CD14-positive monocyte (primary cell): Measurements from ENCODE around the gene GOSR2. TPM values are rescaled to one million over a fixed set of nuclear protein-coding genes. Genes with fewer than 3 reads are reported as not detected.
"Not testable (repeated sequence)": the region's sequence is repeated elsewhere in the genome, so short reads cannot be mapped to it uniquely, and the experiment has no call there.

Experiments
- DNase-seq, 3 donors: peaks; one replicate each; pipeline ENCODE4 v3.0.0-alpha.2; 2011 to 2022
- H2AFZ ChIP-seq: 2 replicates; pipeline ENCODE4 v1.6.0; 2012; ENCODE audit warnings: mild to moderate bottlenecking, low read depth, low read length, inconsistent platforms; ENCODE audit not compliant: insufficient read depth, poor library complexity, severe bottlenecking
- H3K27ac ChIP-seq, 2 donors: 1 replicate in 1 of 2; 2 replicates in 1 of 2; pipeline ENCODE4 v1.5.1; 2012 to 2013; ENCODE audit warnings: low read length in 2 of 2, control low read depth in 1 of 2, inconsistent platforms in 1 of 2, low read depth in 1 of 2, mild to moderate bottlenecking in 1 of 2
- H3K27me3 ChIP-seq, 2 donors: one replicate each; pipeline versions ENCODE4 v1.6.0 to v1.6.1; 2011 to 2013; ENCODE audit warnings: low read length in 2 of 2; ENCODE audit not compliant: control insufficient read depth in 2 of 2, insufficient read depth in 2 of 2
- H3K36me3 ChIP-seq, 2 donors: replicated peaks in 1 of 2; 1 replicate in 1 of 2; 2 replicates in 1 of 2; pipeline versions ENCODE4 v1.5.1 to v1.6.1; 2012 to 2013; ENCODE audit warnings: low read length in 2 of 2, control low read depth in 1 of 2, inconsistent platforms in 1 of 2, mild to moderate bottlenecking in 1 of 2; ENCODE audit not compliant: insufficient read depth in 2 of 2, control insufficient read depth in 1 of 2
- H3K4me1 ChIP-seq, 2 donors: 1 replicate in 1 of 2; 2 replicates in 1 of 2; pipeline versions ENCODE4 v1.5.1 to v1.6.1; 2012 to 2013; ENCODE audit warnings: low read length in 2 of 2, control low read depth in 1 of 2, inconsistent platforms in 1 of 2, mild to moderate bottlenecking in 1 of 2, moderate library complexity in 1 of 2; ENCODE audit not compliant: insufficient read depth in 2 of 2, control insufficient read depth in 1 of 2
- H3K4me2 ChIP-seq: replicated peaks from 2 replicates; pipeline ENCODE3; 2012; ENCODE audit warnings: low read length, moderate library complexity, mild to moderate bottlenecking; ENCODE audit not compliant: poor library complexity, severe bottlenecking; ENCODE audit errors: extremely low read depth
- H3K4me3 ChIP-seq, 3 experiments: fragments of 200-600 bp in 1 of 3; sonication (generic) in 1 of 3; replicated peaks in 1 of 3; 1 replicate in 2 of 3; 2 replicates in 1 of 3; pipeline ENCODE4 v1.5.1; 2011 to 2013; ENCODE audit warnings: low read length in 3 of 3, mild to moderate bottlenecking in 3 of 3, control low read depth in 2 of 3, low read depth in 2 of 3, inconsistent platforms in 1 of 3, moderate library complexity in 1 of 3
- H3K79me2 ChIP-seq: 2 replicates; pipeline ENCODE4 v1.6.0; 2012; ENCODE audit warnings: mild to moderate bottlenecking, control low read depth, inconsistent platforms, low read length, moderate library complexity; ENCODE audit not compliant: insufficient read depth
- H3K9ac ChIP-seq: 2 replicates; pipeline ENCODE4 v1.6.0; 2017; ENCODE audit warnings: low read length, mild to moderate bottlenecking; ENCODE audit not compliant: insufficient read depth, poor library complexity, severe bottlenecking
- H3K9me3 ChIP-seq, 2 donors: replicated peaks in 1 of 2; 1 replicate in 1 of 2; 2 replicates in 1 of 2; pipeline versions ENCODE4 v1.5.1 to v1.6.1; 2012 to 2013; ENCODE audit warnings: low read length in 2 of 2, control low read depth in 1 of 2; ENCODE audit not compliant: control insufficient read depth in 1 of 2, insufficient read depth in 1 of 2
- H4K20me1 ChIP-seq: 2 replicates; pipeline ENCODE4 v1.6.0; 2012; ENCODE audit warnings: mild to moderate bottlenecking, low read length, control low read depth, moderate library complexity; ENCODE audit not compliant: insufficient read depth
- H3K27ac Mint-ChIP-seq, 7 donors: one replicate each; pipeline ENCODE4 v1.8.0; 2020; ENCODE audit warnings: mild to moderate bottlenecking in 7 of 7, mixed read lengths in 7 of 7, moderate library complexity in 6 of 7, inconsistent platforms in 2 of 7
- H3K27me3 Mint-ChIP-seq, 3 donors: one replicate each; pipeline ENCODE4 v1.8.0; 2021 to 2022; ENCODE audit warnings: low read depth in 3 of 3, mild to moderate bottlenecking in 3 of 3, mixed read lengths in 3 of 3, moderate library complexity in 3 of 3, inconsistent platforms in 1 of 3
- H3K36me3 Mint-ChIP-seq, 2 donors: one replicate each; pipeline ENCODE4 v1.8.0; 2020; ENCODE audit warnings: mixed read lengths in 2 of 2, inconsistent platforms in 1 of 2, mild to moderate bottlenecking in 1 of 2
- H3K4me1 Mint-ChIP-seq: one replicate; pipeline ENCODE4 v1.8.0; 2020; ENCODE audit warnings: mild to moderate bottlenecking, mixed read lengths
- H3K4me3 Mint-ChIP-seq, 2 donors: one replicate each; pipeline ENCODE4 v1.8.0; 2020; ENCODE audit warnings: mild to moderate bottlenecking in 2 of 2, mixed read lengths in 2 of 2, moderate library complexity in 1 of 2
- H3K9me3 Mint-ChIP-seq, 7 donors: one replicate each; pipeline ENCODE4 v1.8.0; 2020 to 2022; ENCODE audit warnings: mixed read lengths in 7 of 7, mild to moderate bottlenecking in 6 of 7, moderate library complexity in 6 of 7, inconsistent platforms in 2 of 7
- CTCF ChIP-seq: fragments of 200-600 bp; IDR thresholded peaks from one replicate; pipeline ENCODE4 v1.8.0; 2022; ENCODE audit warnings: antibody characterized with exemption, mild to moderate bottlenecking
- WGBS: methylation state at CpG from one replicate; pipeline ENCODE4 v1.1.5; 2013; ENCODE audit warnings: missing lambda C conversion rate; ENCODE audit not compliant: insufficient coverage; 5-methylcytosine and 5-hydroxymethylcytosine counted together
- intact Hi-C, 2 donors: fragments of 100-400 bp; cut with micrococcal nuclease; formaldehyde crosslinking; loops; one replicate each; pipeline versions ENCODE4 v1.15.0 to v1.15.1; 2023
- polyA plus RNA-seq, 3 donors: library from polyadenylated mRNA; depleted of rRNA in 1 of 3; unstranded in 2 of 3; stranded (reverse) in 1 of 3; fragments of 300-500 nt in 2 of 3; fragments of >200 nt in 1 of 3; fragmentation: Illumina TruSeq in 2 of 3; gene quantifications; 1 replicate in 2 of 3; 2 replicates in 1 of 3; pipeline ENCODE4 v1.2.3, GENCODE V29; 2012 to 2021

Gene GOSR2
- polyA plus RNA-seq, 3 donors: 25.2 to 31.1 (median 27.7) TPM

GRCh38 chr17:46951706-46952105, 28.7 kb downstream of the GOSR2 start:
- H3K4me2 ChIP-seq: no peak overlapping the region
- 20% methylated on average over 3 of the region's 5 CpGs for WGBS
- no peak overlapping the region for H2AFZ ChIP-seq
- H3K79me2 ChIP-seq: no peaks in the 10 kb centered on the region
- Mint-ChIP-seq H3K27me3 (peaks cover 2 to 9% (median 4%) of the 10 kb centered on the region in 3 donors), H3K36me3 (peaks cover 9 to 12% of the 10 kb centered on the region in 2 donors), H3K27ac (no peak overlapping the region), H3K4me1 (peaks cover 1% of the 10 kb centered on the region), H3K9me3 (peaks cover 0 to 3% (median 0%) of the 10 kb centered on the region in 7 donors), H3K4me3 (no peak overlapping the region)
- H3K4me3 ChIP-seq: no peak overlapping the region
- H3K27ac ChIP-seq: no peak overlapping the region
- H3K9me3 ChIP-seq: no peaks in the 10 kb centered on the region
- H3K36me3 ChIP-seq: no peaks in the 10 kb centered on the region
- H3K27me3 ChIP-seq: no peaks in the 10 kb centered on the region
- intact Hi-C loops: no loop called here
- H3K4me1 ChIP-seq: no peaks in the 10 kb centered on the region
- no peak for TF ChIP-seq CTCF
- H3K9ac ChIP-seq: no peak overlapping the region
- DNase-seq: no peak
- no peaks in the 10 kb centered on the region for H4K20me1 ChIP-seq

DNA sequence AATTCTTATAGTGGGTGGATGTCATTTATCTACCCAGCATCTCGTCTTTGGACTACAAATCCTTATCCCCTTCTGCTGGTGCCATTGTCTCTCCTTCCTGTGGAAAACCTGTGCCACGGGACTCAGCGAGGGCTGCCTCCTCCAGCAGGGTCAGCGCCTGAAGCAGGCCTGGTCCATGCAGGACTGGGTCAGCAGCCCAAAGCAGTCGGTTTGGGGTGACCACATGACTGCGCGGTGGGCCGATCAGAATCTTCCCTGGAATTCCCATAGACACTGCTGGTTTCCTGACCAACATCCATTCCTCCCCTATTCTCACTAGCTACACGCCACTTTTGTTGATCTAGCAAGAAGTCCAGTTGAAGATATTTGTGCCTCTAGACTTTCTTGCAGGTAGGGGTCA, 29.2 kb downstream of the GOSR2 start:
- H3K9ac ChIP-seq: no peak overlapping the region
- Mint-ChIP-seq H3K9me3 (peaks cover 0 to 3% (median 0%) of the 10 kb centered on the region in 7 donors), H3K36me3 (peaks cover 9 to 12% of the 10 kb centered on the region in 2 donors), H3K27me3 (peaks cover 2 to 11% (median 4%) of the 10 kb centered on the region in 3 donors), H3K4me3 (no peak overlapping the region), H3K27ac (peak overlapping the region in 1 of 7 donors; percentile 26), H3K4me1 (peaks cover 1% of the 10 kb centered on the region)
- H3K79me2 ChIP-seq: no peaks in the 10 kb centered on the region
- no peaks in the 10 kb centered on the region for H3K4me1 ChIP-seq
- no peaks in the 10 kb centered on the region for H4K20me1 ChIP-seq
- no peaks in the 10 kb centered on the region for H3K27me3 ChIP-seq
- WGBS: 86% methylated on average over 7 of the region's 9 CpGs
- no peak for DNase-seq
- no peak overlapping the region for H3K4me3 ChIP-seq
- TF ChIP-seq CTCF: no peak
- H3K4me2 ChIP-seq: no peak overlapping the region
- no peaks in the 10 kb centered on the region for H3K36me3 ChIP-seq
- H3K27ac ChIP-seq: no peak overlapping the region
- intact Hi-C loops: no loop called here
- no peak overlapping the region for H2AFZ ChIP-seq
- H3K9me3 ChIP-seq: no peaks in the 10 kb centered on the region

DNA sequence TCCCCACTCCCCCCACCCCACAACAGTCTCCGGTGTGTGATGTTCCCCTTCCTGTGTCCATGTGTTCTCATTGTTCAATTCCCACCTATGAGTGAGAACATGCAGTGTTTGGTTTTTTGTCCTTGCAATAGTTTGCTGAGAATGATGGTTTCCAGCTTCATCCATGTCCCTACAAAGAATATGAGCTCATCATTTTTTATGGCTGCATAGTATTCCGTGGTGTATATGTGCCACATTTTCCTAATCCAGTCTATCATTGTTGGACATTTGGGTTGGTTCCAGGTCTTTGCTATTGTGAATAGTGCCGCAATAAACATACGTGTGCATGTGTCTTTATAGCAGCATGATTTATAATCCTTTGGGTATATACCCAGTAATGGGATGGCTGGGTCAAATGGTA, 30.2 kb downstream of the GOSR2 start:
- H3K79me2 ChIP-seq, H3K27ac Mint-ChIP-seq, H3K9ac ChIP-seq, H3K4me2 ChIP-seq, DNase-seq, H3K4me1 Mint-ChIP-seq, H3K4me3 ChIP-seq, H2AFZ ChIP-seq, H4K20me1 ChIP-seq, H3K9me3 ChIP-seq, H3K27me3 ChIP-seq, H3K36me3 ChIP-seq, H3K4me3 Mint-ChIP-seq, H3K4me1 ChIP-seq, intact Hi-C loops, H3K27ac ChIP-seq, H3K9me3 Mint-ChIP-seq: not testable (repeated sequence)
- no CpG with 5 or more reads among the region's 4 CpGs for WGBS
- peaks cover 9 to 12% of the 10 kb centered on the region in 2 donors for H3K36me3 Mint-ChIP-seq
- H3K27me3 Mint-ChIP-seq: peaks cover 2 to 11% (median 5%) of the 10 kb centered on the region in 3 donors
